GM10847 (cell line): ENCODE results near the gene TMEM95.

ENCODE experiments used
- POLR2A ChIP-seq: IDR thresholded peaks from 2 replicates; pipeline ENCODE4 v1.6.1; 2011; ENCODE audit not compliant: insufficient read length; ENCODE audit errors: extremely low read depth

The TMEM95 gene

GRCh38 chr17:7403043-7403726, 48.2 kb downstream of the TMEM95 start:
- no peak for TF ChIP-seq POLR2A

- TF ChIP-seq POLR2A = no peak
These were observed 48.7 kb downstream of the TMEM95 start for GRCh38 chr17:7403727-7403976.

GRCh38 chr17:7403977-7404736, 49.2 kb downstream of the TMEM95 start, which contains the start of gene TMEM256:
TMEM256 (minus strand) TSS chr17:7404097; CDS start chr17:7404084, 13 bp downstream.
- peak; percentile 91 for TF ChIP-seq POLR2A

GRCh38 chr17:7404737-7405349, 49.9 kb downstream of the TMEM95 start:
- TF ChIP-seq POLR2A = no peak

- no peak for TF ChIP-seq POLR2A
These were observed 50.6 kb downstream of the TMEM95 start for GRCh38 chr17:7405350-7406234.

- TF ChIP-seq POLR2A = no peak
These were observed 51.4 kb downstream of the TMEM95 start for GRCh38 chr17:7406235-7406825.
